Inflammatory macrophage treated with lipopolysaccharide for 1 hour (primary cell): ENCODE measurements around the gene GAL3ST1.
"Not testable (repeated sequence)": the region's sequence is repeated elsewhere in the genome, so short reads cannot be mapped to it uniquely, and the experiment has no call there.

ENCODE experiments used
- DNase-seq, 2 donors: peaks; one replicate each; pipeline ENCODE4 v3.0.0-alpha.2; 2020 to 2022

GAL3ST1 gene

DNA sequence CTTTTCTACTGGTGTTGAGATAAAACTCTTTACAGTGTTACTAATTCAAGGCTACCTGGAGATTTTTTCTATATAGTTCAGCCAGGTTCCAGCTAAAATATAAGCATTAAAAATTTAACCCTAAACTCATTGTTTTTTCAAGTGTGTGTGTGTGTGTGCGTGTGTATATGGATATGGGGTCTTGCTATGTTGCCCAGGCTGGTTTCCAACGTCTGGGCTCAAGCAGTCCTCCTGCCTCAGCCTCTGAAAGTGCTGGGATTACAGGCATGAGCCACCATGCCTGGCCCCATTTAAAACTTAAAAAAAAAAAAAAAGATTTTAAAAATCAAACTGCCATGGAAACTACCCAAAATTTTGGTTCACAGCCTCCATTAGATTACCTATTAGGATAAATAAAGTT is 21.7 kb upstream of the GAL3ST1 start:
- no peak for DNase-seq

GRCh38 chr22:30592360-30592713 is 17.9 kb upstream of the GAL3ST1 start:
- DNase-seq: not testable (repeated sequence)

DNA sequence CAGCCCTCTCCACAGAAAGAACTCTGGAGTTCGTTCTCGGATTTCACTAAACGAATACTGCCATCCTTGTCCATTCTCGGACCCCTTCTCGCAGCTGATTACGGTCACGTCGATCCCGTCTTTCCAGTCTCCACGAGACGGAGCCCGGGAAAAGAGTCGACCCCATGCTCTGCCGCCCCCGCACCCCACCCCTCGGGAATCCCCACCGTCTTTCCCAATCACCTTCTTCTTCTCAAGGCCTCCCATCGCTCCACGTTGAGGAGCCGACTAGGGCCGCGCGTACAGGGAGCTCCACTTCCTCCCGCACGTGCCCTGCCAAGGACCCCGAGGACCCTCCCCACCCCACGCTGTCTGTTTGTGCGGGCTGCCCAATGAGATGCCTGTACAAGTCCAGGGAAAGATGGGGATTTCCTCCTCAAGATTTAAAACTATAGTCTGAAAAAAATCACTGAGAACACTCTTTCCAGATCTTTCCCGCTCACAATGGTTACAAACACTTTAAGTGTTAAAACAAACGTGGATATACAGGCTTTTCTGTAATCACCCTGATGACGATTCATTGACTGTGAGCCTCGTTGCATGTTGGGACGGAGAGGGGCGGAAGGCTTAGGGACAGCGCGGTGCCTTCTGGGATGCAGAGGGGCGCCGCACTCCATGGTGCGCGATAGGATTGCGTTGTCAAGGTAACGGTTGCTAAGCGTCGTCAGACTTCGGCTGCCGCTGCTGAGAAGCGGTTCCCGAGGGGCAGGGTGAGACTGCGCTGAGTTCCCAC is 17.3 kb upstream of the GAL3ST1 start, which contains the start of gene PES1:
TSS of gene PES1 (minus strand) at position 323 of the 772 bp plus-strand sequence. CDS start at position 246, 77 bp downstream.
- DNase-seq: peak; percentile 94 to 97

GRCh38 chr22:30591191-30591587 is 16.7 kb upstream of the GAL3ST1 start:
- no peak for DNase-seq

GRCh38 chr22:30586414-30586813 is 11.9 kb upstream of the GAL3ST1 start:
- no peak for DNase-seq

- no peak for DNase-seq
These were observed 10.0 kb upstream of the GAL3ST1 start for GRCh38 chr22:30584441-30584840.

DNA sequence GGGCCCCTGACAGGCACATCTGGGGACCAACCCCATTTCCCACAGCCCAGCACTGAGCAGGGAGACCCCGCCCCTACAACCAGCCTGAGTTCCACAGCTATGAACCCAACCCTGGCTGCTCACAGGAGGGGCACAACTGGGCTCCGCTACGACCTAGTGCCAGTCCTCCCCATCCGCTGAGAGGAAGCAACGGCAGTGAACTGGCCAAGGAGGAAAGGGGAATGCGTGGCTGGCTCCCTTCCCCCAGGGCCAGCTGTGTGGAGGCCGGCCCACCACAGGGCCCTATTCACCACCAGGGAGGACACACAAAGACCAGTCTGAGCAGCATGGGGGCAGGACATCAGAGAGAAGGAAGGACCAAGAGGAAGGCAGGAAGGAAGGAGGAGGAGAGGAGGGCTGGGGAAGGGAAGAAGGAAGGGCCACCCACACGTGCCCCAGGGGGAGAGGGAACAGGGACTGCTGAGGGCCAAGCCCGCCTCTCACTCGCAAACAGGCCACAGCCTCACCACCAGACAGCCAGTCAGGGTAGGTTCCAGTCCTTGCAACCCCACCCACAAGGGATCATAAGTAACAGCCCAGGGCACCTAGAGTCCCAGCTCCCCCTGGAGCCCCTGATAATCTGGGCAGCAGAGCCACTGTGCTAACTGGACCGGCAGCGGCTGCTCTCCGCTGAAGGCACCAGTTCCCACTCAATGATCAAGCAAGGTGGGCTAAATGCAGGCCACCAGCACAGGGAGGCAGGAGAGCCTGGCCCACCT is 8.5 kb upstream of the GAL3ST1 start:
- DNase-seq: no peak

DNA sequence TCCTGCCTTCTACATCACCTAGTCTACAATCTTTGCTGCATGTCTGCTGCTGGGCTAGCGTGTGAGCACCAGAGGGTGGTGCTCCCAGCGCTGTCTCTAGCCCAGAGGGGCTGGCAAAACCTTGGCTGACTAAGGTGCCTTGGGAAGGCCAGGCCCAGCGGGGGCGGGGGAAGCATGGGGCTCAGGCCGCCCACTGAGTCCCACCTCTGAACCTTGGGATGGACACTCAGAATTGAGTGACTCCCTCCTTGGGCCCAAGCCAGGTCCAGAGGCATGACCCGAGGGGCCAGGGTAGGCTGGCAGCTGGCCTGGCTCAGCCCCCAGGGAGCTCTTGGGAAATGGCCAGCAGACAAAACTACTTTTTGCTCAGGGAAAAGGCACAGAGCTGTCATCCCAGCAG is 7.6 kb upstream of the GAL3ST1 start:
- DNase-seq: no peak

DNA sequence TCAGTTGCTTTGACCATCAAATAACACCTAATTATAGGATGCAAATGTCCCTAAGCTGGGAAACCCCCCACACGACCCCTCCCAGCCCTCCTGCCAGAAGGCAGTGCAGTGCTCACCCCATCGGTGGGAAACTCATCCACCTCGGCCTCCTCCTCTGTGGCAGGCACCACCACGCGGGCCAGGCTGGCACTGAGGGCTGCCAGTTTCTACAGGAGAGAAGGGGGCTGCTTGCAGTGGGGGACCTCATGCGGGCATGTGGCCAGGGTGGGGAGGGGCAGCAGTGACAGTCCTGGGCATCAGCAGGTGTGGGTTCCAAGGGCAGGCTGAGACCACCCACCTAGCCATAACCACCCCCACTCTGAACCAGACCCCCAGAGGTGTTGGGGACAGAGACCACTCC is 6.4 kb upstream of the GAL3ST1 start:
- no peak for DNase-seq

DNA sequence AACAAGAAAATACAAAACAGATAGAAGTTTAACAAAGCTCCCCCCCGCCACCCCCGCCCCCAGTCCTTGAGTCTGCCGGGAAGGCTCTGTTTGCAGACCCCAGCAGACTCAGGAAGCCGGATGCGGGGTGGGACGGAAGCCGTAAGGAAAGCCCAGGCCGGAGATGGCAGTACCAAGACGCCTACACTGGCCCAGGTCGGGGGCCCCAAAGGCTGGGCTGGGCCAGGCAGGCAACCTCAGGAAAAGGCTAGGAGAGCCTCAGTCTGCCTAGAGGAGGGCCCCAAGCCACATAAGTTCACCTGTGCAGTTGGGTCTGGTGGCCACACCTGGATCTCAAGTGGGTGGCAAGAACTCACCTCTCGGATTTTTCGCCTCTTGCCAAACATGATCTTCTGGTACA is 4.0 kb upstream of the GAL3ST1 start:
- DNase-seq: no peak

DNA sequence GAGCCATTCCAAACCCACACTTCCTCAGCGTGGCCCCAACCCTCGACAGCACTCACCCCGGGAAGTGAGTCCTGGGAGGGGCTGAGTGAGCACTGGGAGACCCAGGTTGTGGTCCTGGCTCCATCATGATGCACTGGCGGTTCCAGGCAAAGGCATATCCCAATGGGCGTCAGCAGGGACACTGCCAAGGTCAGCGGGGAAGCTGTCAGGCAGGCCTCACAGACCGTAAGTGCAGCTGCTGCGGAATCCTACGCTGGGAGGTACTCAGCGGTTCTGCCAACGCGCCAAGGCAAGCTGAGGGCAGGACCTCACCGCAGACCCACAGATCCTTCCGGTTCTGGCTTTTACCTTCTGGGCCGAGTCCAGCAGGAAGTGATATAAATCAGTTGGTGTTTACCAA is 1.4 kb upstream of the GAL3ST1 start:
- no peak for DNase-seq

GRCh38 chr22:30574997-30575671 is 669 bp upstream of the GAL3ST1 start:
- DNase-seq: no peak

GRCh38 chr22:30573594-30574094 is 821 bp downstream of the GAL3ST1 start:
- no peak for DNase-seq

- DNase-seq: no peak
These were observed 1.4 kb downstream of the GAL3ST1 start for GRCh38 chr22:30572840-30573593.

- DNase-seq: no peak
These were observed 2.3 kb downstream of the GAL3ST1 start for GRCh38 chr22:30572210-30572609.

- no peak for DNase-seq
These were observed 4.7 kb downstream of the GAL3ST1 start for GRCh38 chr22:30569674-30570202.

DNA sequence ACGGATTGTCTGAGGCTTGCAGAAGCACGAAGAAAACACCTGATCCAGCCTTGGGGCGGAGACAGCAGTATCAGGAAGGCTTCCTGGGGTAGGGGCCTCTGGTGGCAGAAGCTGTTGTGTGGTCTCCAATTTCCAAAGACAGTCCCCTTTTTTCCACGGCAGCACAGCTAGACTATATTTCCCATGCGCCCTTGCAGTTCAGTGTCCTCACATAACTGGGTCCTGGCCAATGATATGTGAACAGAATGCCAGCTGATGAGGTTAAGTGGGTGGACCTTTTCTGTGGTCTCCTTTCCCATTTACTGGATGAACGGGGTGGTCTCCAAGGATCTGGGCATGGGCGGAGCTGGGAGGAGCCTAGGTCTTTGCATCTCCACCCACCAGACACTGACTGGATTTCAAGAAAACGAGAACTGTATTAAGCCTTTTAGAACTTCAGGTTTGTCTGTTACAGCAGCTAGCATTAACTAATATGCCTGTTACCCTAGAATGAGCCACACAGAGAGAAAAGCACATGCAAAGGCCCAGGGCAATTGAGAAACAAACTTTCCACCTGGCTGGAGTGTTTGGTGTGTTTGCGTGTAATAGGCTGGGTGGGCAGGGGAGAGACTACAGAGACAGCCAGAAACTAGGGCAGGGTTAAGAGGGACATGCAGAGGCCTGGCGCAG is 6.2 kb downstream of the GAL3ST1 start:
- DNase-seq: no peak

DNA sequence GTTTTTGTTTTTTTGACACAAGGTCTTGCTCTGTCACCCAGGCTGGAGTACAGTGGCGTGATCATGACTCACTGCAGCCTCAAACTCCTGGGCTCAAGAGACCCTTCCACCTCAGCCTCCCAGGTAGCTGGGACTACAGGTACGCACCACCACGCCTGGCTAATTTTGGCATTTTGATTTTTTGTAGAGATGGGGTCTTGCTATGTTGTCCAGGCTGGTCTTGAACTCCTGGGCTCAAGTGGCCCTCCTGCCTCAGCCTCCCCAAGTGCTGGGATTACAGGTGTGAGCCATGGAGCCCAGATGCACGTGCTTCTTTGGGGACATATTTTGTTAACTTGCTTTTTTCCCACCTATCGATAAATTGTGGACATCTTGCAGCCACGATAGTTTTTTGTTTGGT is 7.2 kb downstream of the GAL3ST1 start:
- not testable (repeated sequence) for DNase-seq

DNA sequence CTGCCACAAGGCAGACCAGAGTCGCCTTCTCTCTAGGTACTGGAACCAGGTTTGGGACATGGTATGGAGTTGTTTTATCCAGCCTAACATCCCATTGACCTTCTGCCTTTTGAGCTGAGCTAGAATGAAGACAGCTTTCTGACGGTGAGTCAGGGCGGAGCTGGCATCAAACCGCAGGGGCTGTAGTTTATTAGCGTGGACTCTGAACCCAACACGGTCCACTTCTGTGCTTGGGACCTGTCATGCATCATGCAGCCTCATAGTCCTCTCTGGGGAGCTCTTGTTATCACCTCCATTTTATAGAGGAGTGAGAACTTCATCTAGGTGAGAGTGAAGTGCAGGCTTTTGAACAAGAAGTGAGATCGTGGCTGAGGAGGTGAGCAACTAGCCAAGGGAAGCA is 8.3 kb downstream of the GAL3ST1 start:
- no peak for DNase-seq

- no peak for DNase-seq
These were observed 9.1 kb downstream of the GAL3ST1 start for GRCh38 chr22:30565341-30565740.

GRCh38 chr22:30564761-30565119 is 9.7 kb downstream of the GAL3ST1 start:
- no peak for DNase-seq
